ENCODE results near the gene LRRC30.

- no peak for TF ChIP-seq ZSCAN20 (CRISPR knock-in tag; IDR thresholded peaks at IDR 0.05; ENCODE audit: borderline replicate concordance)
- TF ChIP-seq GLMP (CRISPR knock-in tag; IDR thresholded peaks at IDR 0.05; ENCODE audit: borderline replicate concordance) = no peak
- TF ChIP-seq TRIM24 (CRISPR knock-in tag; IDR thresholded peaks at IDR 0.05) = no peak
- no peak for TF ChIP-seq CTCF (CRISPR knock-in tag; IDR thresholded peaks at IDR 0.05)
- TF ChIP-seq ARNTL (CRISPR knock-in tag; IDR thresholded peaks at IDR 0.05) = no peak
- TF ChIP-seq ZNF12 (CRISPR knock-in tag; IDR thresholded peaks at IDR 0.05) = no peak
- TF ChIP-seq FIP1L1 (IDR thresholded peaks at IDR 0.05; ENCODE audit: borderline replicate concordance, insufficient read depth, low read depth, low read length) = no peak
Observed at GRCh38 chr18:7236072-7236471, 5.2 kb downstream of the LRRC30 start.
